ENCODE data around the gene POU3F1. TPM values are rescaled to one million over a fixed set of nuclear protein-coding genes. Genes with fewer than 3 reads are reported as not detected.
A peak's percentile ranks its signal among the peaks of the same experiment; 100 is the strongest.

The POU3F1 gene
- total RNA-seq, 1 donor from 2014 or later = 10.7 TPM

DNA sequence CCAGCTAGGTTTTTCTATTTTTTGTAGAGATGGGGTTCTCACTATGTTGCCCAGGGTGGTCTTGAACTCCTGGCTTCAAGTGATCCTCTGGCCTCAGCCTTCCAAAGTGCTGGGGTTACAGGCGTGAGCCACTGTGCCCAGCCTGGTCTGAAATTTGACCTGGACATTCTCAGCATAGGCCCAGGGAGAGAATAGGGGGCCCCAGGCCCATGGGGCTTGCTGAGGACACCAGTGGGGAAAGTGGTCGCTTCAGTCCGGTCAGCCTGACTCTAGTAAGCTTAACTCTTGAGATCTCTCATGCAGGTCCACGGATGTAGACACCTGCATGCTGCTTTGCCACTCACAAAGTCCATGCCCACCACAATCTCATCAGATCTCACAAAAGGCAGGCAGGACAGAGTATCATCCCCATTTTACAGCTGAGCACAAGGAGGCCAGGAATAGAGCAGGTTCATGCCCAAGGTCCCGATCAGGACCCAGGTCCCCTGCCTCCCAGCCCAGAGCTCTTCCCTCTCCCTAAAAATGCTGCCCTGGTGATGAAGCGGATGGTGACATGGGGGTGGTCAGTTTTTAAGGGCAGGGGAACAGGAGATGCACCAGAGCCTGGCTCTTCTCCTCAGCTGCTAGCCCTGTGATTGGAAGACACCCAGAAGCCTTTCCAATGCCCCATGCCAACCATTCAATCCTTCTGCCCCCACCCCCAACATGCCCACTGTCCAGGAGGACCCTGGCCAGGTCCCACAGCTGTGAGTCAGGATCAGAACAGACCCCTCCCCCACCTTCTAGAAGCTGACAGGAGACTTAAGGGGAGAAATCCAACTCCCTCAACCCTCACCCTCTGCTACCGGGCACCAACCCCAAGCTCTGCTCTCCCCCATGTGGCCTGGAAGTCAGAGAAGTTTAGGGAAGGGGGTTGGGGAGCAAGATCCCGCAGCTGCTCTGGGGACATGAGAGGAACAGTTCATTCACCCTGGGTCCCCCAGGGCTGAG, 43.0 kb downstream of the POU3F1 start:
- peaks cover 43% of the 10 kb centered on the region for H3K4me1 Mint-ChIP-seq
- peak overlapping the region; percentile 12 for H3K27ac Mint-ChIP-seq (ENCODE audit: unreplicated experiment)
- peaks cover 5% of the 10 kb centered on the region for H3K27me3 Mint-ChIP-seq (ENCODE audit: low read depth)
- no peak for DNase-seq (ENCODE audit: low read depth, low spot score)
- H3K4me3 Mint-ChIP-seq = peak overlapping the region; percentile 84
- H3K9me3 Mint-ChIP-seq = no peaks in the 10 kb centered on the region
- no peaks in the 10 kb centered on the region for H3K36me3 Mint-ChIP-seq (ENCODE audit: low read depth)
- TF ChIP-seq, protein P1, sequence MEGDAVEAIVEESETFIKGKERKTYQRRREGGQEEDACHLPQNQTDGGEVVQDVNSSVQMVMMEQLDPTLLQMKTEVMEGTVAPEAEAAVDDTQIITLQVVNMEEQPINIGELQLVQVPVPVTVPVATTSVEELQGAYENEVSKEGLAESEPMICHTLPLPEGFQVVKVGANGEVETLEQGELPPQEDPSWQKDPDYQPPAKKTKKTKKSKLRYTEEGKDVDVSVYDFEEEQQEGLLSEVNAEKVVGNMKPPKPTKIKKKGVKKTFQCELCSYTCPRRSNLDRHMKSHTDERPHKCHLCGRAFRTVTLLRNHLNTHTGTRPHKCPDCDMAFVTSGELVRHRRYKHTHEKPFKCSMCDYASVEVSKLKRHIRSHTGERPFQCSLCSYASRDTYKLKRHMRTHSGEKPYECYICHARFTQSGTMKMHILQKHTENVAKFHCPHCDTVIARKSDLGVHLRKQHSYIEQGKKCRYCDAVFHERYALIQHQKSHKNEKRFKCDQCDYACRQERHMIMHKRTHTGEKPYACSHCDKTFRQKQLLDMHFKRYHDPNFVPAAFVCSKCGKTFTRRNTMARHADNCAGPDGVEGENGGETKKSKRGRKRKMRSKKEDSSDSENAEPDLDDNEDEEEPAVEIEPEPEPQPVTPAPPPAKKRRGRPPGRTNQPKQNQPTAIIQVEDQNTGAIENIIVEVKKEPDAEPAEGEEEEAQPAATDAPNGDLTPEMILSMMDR (conservative IDR thresholded peaks at IDR 0.05) = no peak

DNA sequence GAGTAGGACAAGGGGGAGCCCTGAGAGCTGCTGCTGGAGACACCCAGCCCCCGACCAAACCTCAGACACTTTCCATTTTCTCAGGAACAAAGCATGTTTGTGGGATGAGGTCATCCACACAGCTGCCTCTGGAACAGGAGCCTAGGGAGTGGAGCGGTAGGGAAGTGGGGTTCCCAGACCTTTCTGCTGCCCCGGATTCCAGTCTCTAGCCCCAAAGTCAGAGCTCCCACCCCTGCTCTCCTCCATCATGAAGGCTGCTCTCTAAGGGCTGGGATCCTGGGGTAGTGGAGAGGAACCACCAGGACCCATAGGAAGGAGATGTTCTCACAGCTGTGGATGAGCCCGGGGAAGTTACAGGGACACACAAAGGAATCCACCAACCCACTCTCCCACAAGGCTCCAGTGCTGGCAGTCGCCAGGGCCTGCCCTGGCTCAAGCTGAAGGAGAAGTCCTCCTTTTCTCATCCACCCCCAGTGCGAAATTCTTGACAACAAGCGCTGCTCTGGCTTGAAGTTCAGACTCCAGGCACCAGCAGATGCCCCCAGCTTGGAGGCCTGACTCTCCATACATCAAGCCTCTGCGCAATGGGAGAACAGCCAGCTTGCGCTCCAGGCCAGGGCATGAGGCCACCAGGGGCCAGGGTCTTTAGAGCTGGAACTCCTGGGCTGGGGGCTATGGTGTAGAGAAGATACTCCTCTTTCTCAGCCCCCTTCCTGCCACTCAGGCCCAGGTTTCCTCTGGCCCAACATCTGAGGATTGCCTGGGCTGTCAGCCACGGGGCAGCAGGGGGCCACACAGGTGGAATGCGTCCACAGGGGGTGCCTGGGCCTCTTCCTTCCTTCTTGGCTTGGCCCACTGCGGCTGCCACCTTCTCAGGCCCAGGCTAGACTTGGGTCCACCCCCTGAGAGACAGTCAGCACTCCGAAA, 45.8 kb downstream of the POU3F1 start:
- H3K27ac Mint-ChIP-seq (ENCODE audit: unreplicated experiment) = peak overlapping the region; percentile 100
- H3K4me1 Mint-ChIP-seq = peaks cover 48% of the 10 kb centered on the region

DNA sequence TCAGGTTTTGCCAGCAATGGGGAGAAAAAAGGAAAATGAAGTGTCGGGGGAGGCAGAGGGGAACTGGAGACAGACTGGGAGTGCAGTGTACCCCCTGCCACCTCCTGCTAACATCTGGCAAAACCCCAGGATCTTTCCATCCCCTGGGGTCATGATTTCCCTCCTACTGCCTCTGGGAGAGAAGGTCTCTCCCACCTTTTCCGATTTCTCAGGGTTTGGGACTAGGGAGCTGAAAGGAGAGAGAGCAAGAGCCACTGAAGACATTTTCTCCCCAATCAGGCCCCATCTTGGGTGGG, 46.4 kb downstream of the POU3F1 start:
- no peaks in the 10 kb centered on the region for H3K9me3 Mint-ChIP-seq
- peaks cover 51% of the 10 kb centered on the region for H3K4me1 Mint-ChIP-seq
- TF ChIP-seq, protein P1 (conservative IDR thresholded peaks at IDR 0.05) = no peak
- H3K4me3 Mint-ChIP-seq = peak overlapping the region; percentile 78
- peaks cover 5% of the 10 kb centered on the region for H3K27me3 Mint-ChIP-seq (ENCODE audit: low read depth)
- peaks cover 3% of the 10 kb centered on the region for H3K36me3 Mint-ChIP-seq (ENCODE audit: low read depth)
- peak overlapping the region; percentile 100 for H3K27ac Mint-ChIP-seq (ENCODE audit: unreplicated experiment)
- no peak for DNase-seq (ENCODE audit: low read depth, low spot score)

More for the DNA sequence above, 45.8 kb downstream of the POU3F1 start:
- Mint-ChIP-seq H3K27me3 (ENCODE audit: low read depth) (peaks cover 5% of the 10 kb centered on the region), H3K4me3 (peak overlapping the region; percentile 78), H3K9me3 (no peaks in the 10 kb centered on the region), H3K36me3 (ENCODE audit: low read depth) (peaks cover 3% of the 10 kb centered on the region)
- no peak for DNase-seq (ENCODE audit: low read depth, low spot score)
- TF ChIP-seq, protein P1 (conservative IDR thresholded peaks at IDR 0.05) = no peak

DNA sequence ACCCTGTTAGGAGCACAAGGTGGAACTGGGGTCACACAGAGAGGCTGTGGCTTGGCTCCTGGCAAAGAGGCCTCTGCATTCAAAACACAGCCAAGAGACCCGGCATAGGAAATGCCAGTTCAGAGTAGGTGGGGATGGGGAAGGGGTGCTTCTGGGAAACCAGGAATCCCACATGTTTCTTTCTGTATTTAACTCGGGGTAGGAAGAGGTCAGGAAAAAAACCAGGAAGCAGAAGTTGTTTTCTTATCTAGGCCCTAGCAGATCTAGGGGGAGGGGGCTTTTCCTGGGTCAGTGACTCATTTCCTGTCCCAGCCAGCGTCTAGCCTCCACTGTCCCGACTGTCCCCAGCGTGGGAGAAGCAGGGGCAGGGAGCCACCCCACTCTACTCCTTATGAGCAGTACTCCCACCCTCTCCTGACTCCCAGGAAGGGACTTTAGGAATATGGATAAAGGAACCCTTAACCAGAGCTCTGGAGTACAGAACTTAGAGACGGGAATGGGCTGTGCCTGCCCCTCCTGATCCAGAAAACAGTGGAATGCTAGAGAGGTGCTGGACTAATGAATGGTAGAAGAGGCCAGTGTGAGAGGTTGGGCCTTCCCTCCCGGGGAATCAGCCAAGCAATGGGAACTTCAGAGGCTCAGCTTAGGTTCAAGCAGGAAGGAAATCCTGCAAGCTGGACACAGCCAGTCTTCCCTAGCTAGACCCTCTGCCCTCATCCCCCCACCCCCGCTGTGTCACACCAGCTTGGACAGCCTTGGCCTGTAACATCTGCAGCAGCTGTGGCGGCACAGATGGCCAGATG, 47.0 kb downstream of the POU3F1 start:
- Mint-ChIP-seq H3K36me3 (ENCODE audit: low read depth) (peaks cover 3% of the 10 kb centered on the region), H3K4me3 (peak overlapping the region; percentile 78), H3K9me3 (no peaks in the 10 kb centered on the region), H3K27me3 (ENCODE audit: low read depth) (peaks cover 5% of the 10 kb centered on the region), H3K27ac (ENCODE audit: unreplicated experiment) (peak overlapping the region; percentile 100), H3K4me1 (peaks cover 50% of the 10 kb centered on the region)
- no peak for DNase-seq (ENCODE audit: low read depth, low spot score)
- TF ChIP-seq, protein P1 (conservative IDR thresholded peaks at IDR 0.05) = no peak

Measured in neural crest cell (in vitro differentiated cells).